ENCODE results near the gene OARD1. TPM values are rescaled to one million over a fixed set of nuclear protein-coding genes. Genes with fewer than 3 reads are reported as not detected.

OARD1 gene
- total RNA-seq, 2 experiments from 2014 or later: 28.4 to 32.2 TPM

GRCh38 chr6:41040101-41040939 lies 31.8 kb downstream of the OARD1 start:
- no peak overlapping the region for H3K4me3 Mint-ChIP-seq
- ChIA-PET CTCF (interaction anchor here (1.6 to 3.1 kb wide), 4 partner anchors 9 to 16 kb away, joined by 5 to 26 read pairs (median 8); no protein-coding TSS in a partner anchor), POLR2A (no interaction called here)
- H3K27me3 Mint-ChIP-seq: peaks cover 3% of the 10 kb centered on the region
- H3K9me3 Mint-ChIP-seq: no peaks in the 10 kb centered on the region
- peaks cover 12% of the 10 kb centered on the region for H3K4me1 Mint-ChIP-seq
- no peaks in the 10 kb centered on the region for H3K36me3 Mint-ChIP-seq (ENCODE audit: low read depth)
- no peak for DNase-seq
- H3K27ac Mint-ChIP-seq: peak overlapping the region; percentile 9

DNA sequence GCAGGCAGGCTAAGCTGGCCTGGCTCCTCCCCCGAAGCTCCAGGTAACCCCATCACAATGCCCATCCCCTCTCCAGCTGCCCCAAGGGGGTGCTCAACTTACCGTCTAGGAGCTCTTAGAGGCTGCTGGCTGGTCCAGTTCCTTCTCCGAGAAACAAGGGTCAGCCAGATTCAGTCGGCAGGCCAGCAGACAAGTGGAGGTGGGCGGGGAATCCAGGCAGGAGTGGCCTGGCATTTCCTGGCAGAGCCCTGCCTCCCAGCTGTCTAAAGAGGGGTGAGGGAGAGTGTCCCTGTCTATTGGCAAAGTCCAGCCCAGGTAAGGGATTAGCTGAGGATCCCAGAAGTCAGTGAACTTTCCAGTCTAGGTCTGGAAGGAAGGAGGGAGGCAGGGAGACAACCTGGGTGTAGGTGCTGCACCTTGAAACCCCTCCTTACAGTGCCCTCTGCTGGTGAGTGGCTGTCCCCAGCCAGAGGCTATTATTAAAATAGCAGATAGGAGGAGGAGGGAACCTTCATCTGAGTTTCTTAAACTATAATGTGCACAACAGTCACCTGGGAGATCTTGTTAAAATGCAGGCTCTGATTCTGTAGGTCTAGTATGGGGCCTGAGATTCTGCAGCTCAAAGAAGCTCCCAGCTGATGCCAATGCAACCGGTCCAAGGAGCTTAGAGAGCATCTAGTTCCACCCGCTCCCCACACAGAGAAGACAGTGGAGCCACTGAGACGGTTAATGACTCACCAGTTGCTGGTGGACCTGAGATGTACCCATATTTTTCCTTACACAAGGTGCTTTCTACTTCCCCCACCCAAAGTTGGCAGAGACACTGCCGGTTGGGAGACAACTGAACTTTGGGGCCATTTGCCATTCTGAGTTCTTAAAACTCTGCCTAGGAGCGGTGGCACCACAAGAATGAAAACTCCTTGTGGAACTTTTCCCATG lies 32.8 kb downstream of the OARD1 start, which contains the start of gene UNC5CL:
Gene UNC5CL, minus strand, starts transcription at position 162 of the 939 bp plus-strand sequence. CDS start 4,147 bp downstream, outside the sequence.
- no peaks in the 10 kb centered on the region for H3K9me3 Mint-ChIP-seq
- peak within 1 kb of the TSS; percentile 9 for H3K27ac Mint-ChIP-seq
- peaks cover 12% of the 10 kb centered on the region for H3K4me1 Mint-ChIP-seq
- ChIA-PET POLR2A (no interaction called here), CTCF (interaction anchor here (0.6 to 3.1 kb wide), 6 partner anchors 10 to 22 kb away, joined by 3 to 26 read pairs (median 5); no protein-coding TSS in a partner anchor)
- DNase-seq: peak; percentile 81
- H3K4me3 Mint-ChIP-seq: no peak within 1 kb of the TSS
- no peaks in the 10 kb centered on the region for H3K36me3 Mint-ChIP-seq (ENCODE audit: low read depth)
- H3K27me3 Mint-ChIP-seq: peaks cover 3% of the 10 kb centered on the region

GRCh38 chr6:41038205-41038604 lies 34.0 kb downstream of the OARD1 start:
- Mint-ChIP-seq H3K4me1 (peaks cover 12% of the 10 kb centered on the region), H3K36me3 (ENCODE audit: low read depth) (no peaks in the 10 kb centered on the region), H3K9me3 (no peaks in the 10 kb centered on the region), H3K27ac (no peak overlapping the region), H3K27me3 (peaks cover 3% of the 10 kb centered on the region), H3K4me3 (no peak overlapping the region)
- no peak for DNase-seq
- ChIA-PET CTCF (interaction anchor here (0.8 to 3.1 kb wide), 2 partner anchors 9 to 10 kb away, joined by 4 to 26 read pairs; no protein-coding TSS in a partner anchor), POLR2A (no interaction called here)

- DNase-seq: no peak
- H3K9me3 Mint-ChIP-seq: no peaks in the 10 kb centered on the region
- H3K36me3 Mint-ChIP-seq (ENCODE audit: low read depth): no peaks in the 10 kb centered on the region
- peaks cover 12% of the 10 kb centered on the region for H3K4me1 Mint-ChIP-seq
- CTCF ChIA-PET: interaction anchor here (0.7 to 2.5 kb wide), 3 partner anchors 9 to 416 kb away, joined by 4 to 20 read pairs (median 4); no protein-coding TSS in a partner anchor
- POLR2A ChIA-PET: no interaction called here
- H3K27ac Mint-ChIP-seq: no peak overlapping the region
- H3K27me3 Mint-ChIP-seq: peaks cover 3% of the 10 kb centered on the region
- H3K4me3 Mint-ChIP-seq: no peak overlapping the region
Measured at GRCh38 chr6:41037107-41037900, 34.9 kb downstream of the OARD1 start.

DNA sequence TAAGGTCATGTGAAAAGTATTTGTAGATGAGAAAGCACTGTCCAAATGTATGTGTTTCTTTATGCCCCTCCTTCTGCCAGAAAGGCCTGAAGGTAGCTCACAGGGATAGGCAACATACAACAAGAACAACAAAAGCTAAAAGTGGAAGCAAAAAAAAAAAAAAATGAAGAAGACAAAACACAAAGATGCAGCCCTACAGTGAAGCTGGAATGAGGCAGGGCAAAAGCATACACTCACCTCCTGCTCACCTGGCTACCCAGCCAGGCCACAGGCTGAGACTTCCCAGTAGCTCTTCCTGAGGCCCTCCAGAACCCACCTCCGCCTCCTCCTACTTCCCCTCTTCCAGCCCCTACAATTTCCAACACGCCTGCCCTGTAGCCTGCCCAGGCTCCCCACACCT lies 35.6 kb downstream of the OARD1 start:
- CTCF ChIA-PET: interaction anchor here (0.6 to 2.5 kb wide), 3 partner anchors 9 to 843 kb away, joined by 3 to 20 read pairs (median 4); no protein-coding TSS in a partner anchor
- no peak overlapping the region for H3K4me3 Mint-ChIP-seq
- H3K9me3 Mint-ChIP-seq: no peaks in the 10 kb centered on the region
- H3K27ac Mint-ChIP-seq: no peak overlapping the region
- peaks cover 12% of the 10 kb centered on the region for H3K4me1 Mint-ChIP-seq
- DNase-seq: no peak
- no peaks in the 10 kb centered on the region for H3K36me3 Mint-ChIP-seq (ENCODE audit: low read depth)
- POLR2A ChIA-PET: no interaction called here
- H3K27me3 Mint-ChIP-seq: peaks cover 3% of the 10 kb centered on the region

DNA sequence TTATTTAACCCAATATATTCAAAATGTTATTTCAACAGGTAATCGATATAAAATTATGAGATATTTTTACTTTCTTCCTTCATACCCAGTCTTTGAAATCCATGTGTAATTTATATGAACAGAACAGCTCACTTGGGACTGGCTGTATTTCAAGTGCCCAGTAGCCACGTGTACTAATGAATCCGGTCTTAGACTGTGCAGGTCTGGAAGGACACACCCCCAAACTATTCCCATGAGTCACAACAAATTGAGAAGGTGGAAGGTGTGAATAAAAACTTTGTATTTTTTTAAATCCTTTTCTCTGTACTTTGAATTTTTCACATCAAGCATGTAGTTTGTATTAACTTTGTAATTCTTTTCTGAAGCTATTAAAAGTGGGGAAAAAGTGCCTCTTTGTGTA lies 36.0 kb downstream of the OARD1 start:
- ChIA-PET CTCF (interaction anchor here (0.6 to 5.1 kb wide), 4 partner anchors 9 to 842 kb away, joined by 3 to 22 read pairs (median 12); no protein-coding TSS in a partner anchor), POLR2A (no interaction called here)
- Mint-ChIP-seq H3K27me3 (peaks cover 3% of the 10 kb centered on the region), H3K4me3 (no peak overlapping the region), H3K4me1 (peaks cover 12% of the 10 kb centered on the region), H3K36me3 (ENCODE audit: low read depth) (no peaks in the 10 kb centered on the region), H3K27ac (no peak overlapping the region), H3K9me3 (no peaks in the 10 kb centered on the region)
- DNase-seq: no peak

GRCh38 chr6:41033776-41034175 lies 38.4 kb downstream of the OARD1 start:
- DNase-seq: no peak
- no peaks in the 10 kb centered on the region for H3K9me3 Mint-ChIP-seq
- H3K36me3 Mint-ChIP-seq (ENCODE audit: low read depth): no peaks in the 10 kb centered on the region

GRCh38 chr6:41032830-41033229 lies 39.3 kb downstream of the OARD1 start:
- POLR2A ChIA-PET: no interaction called here
- Mint-ChIP-seq H3K27me3 (peaks cover 3% of the 10 kb centered on the region), H3K9me3 (no peaks in the 10 kb centered on the region), H3K4me3 (no peak overlapping the region), H3K36me3 (ENCODE audit: low read depth) (no peaks in the 10 kb centered on the region), H3K4me1 (peaks cover 14% of the 10 kb centered on the region), H3K27ac (no peak overlapping the region)
- CTCF ChIA-PET: interaction anchor here (0.7 to 5.1 kb wide), 2 partner anchors 12 to 170 kb away, joined by 4 to 22 read pairs; no protein-coding TSS in a partner anchor
- DNase-seq: no peak

More at GRCh38 chr6:41033776-41034175, 38.4 kb downstream of the OARD1 start:
- CTCF ChIA-PET: interaction anchor here (5.1 kb wide), 1 partner anchor 11 kb away, joined by 22 read pairs; no protein-coding TSS in a partner anchor
- POLR2A ChIA-PET: no interaction called here
- no peak overlapping the region for H3K4me3 Mint-ChIP-seq
- H3K27me3 Mint-ChIP-seq: peaks cover 3% of the 10 kb centered on the region
- H3K4me1 Mint-ChIP-seq: peaks cover 10% of the 10 kb centered on the region
- no peak overlapping the region for H3K27ac Mint-ChIP-seq

- POLR2A ChIA-PET: no interaction called here
- H3K4me3 Mint-ChIP-seq: peak overlapping the region; percentile 82
- no peak for DNase-seq
- no peaks in the 10 kb centered on the region for H3K27me3 Mint-ChIP-seq
- peaks cover 27% of the 10 kb centered on the region for H3K4me1 Mint-ChIP-seq
- CTCF ChIA-PET: interaction anchor here (0.6 to 4.1 kb wide), 21 partner anchors 8 to 289 kb away, joined by 3 to 47 read pairs (median 5); partner anchors contain the start of genes NFYA, OARD1, TSPO2 and UNC5CL
- no peaks in the 10 kb centered on the region for H3K36me3 Mint-ChIP-seq (ENCODE audit: low read depth)
- H3K27ac Mint-ChIP-seq: peak overlapping the region; percentile 92
- H3K9me3 Mint-ChIP-seq: no peaks in the 10 kb centered on the region
Measured at GRCh38 chr6:41028561-41029412, 43.4 kb downstream of the OARD1 start.

DNA sequence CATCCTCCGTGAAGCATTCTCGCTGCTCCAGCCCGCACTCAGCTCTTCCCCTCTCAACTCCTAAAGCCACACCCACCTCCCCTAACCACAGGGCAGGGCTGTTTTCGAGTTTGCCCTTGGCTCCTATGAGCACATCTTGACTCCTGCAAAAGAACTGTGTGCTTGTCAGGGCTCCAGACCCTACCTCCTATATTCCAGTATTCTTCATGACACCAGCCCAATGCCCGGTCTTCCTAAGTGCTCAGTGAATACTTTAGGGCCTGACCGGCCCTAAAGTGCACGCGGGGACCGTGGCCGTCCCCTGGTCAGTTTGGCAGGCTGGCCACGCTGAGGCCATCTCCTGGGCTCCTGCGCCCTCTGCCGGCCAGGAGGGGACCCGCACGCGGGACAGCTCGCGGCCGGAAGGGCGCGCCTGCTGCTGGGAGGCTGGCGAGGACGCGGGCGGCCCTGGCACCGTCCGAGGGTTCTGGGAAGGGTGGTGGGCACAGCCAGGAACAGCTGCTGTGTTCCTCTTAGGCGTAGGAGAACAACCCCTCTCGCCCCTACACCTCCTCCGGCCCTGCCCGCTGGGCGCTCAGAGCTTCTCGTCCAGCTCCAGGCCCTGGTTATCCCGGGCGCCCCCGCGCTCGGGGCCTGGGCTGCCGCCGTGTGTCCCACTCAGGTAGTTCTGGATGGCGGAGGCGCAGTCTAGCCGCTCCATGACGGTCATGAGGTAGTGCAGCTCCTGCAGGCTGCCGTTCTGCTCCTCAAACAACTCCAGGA lies 44.2 kb downstream of the OARD1 start:
- Mint-ChIP-seq H3K4me3 (peak overlapping the region; percentile 82), H3K36me3 (ENCODE audit: low read depth) (no peaks in the 10 kb centered on the region), H3K4me1 (peaks cover 27% of the 10 kb centered on the region), H3K27ac (peak overlapping the region; percentile 92), H3K9me3 (no peaks in the 10 kb centered on the region), H3K27me3 (no peaks in the 10 kb centered on the region)
- peak; percentile 76 for DNase-seq
- CTCF ChIA-PET: interaction anchor here (0.6 to 4.1 kb wide), 24 partner anchors 8 to 176 kb away, joined by 3 to 47 read pairs (median 5); partner anchors contain the start of genes NFYA, OARD1, TSPO2 and UNC5CL
- POLR2A ChIA-PET: interaction anchor here (0.6 to 0.7 kb wide), 2 partner anchors 8 to 20 kb away, joined by 3 read pairs; no protein-coding TSS in a partner anchor

All from activated CD4-positive, alpha-beta T cell treated with anti-CD3 and anti-CD28 coated beads, Interleukin-2, amount 10 ng/mL, durations not matched to agents 7 days and 5 days (primary cell).